WERI-Rb-1 (cell line): ENCODE results near the gene WDR3.

Experiments used
- DNase-seq: peaks from one replicate; pipeline ENCODE4 v3.0.0-alpha.2; 2020
- H3K27ac ChIP-seq: fragments of 250-450 bp; sonication (Bioruptor Pico); 2 replicates; pipeline ENCODE4 v1.5.1; 2020; ENCODE audit warnings: mild to moderate bottlenecking, moderate library complexity
- H3K27me3 ChIP-seq: fragments of 250-450 bp; sonication (Bioruptor Pico); 2 replicates; pipeline ENCODE4 v1.5.1; 2021; ENCODE audit warnings: mild to moderate bottlenecking, low read depth, moderate library complexity; ENCODE audit not compliant: insufficient read depth, severe bottlenecking
- H3K36me3 ChIP-seq: fragments of 250-450 bp; sonication (Bioruptor Pico); 2 replicates; pipeline ENCODE4 v1.5.1; 2020; ENCODE audit warnings: mild to moderate bottlenecking, moderate library complexity
- H3K4me3 ChIP-seq: 2 replicates; pipeline ENCODE4 v1.5.1; 2011; ENCODE audit warnings: low read depth, mild to moderate bottlenecking, control low read depth, low read length
- H3K9me3 ChIP-seq: fragments of 250-450 bp; sonication (Bioruptor Pico); 2 replicates; pipeline ENCODE4 v1.5.1; 2021; ENCODE audit warnings: mild to moderate bottlenecking, moderate library complexity; ENCODE audit not compliant: severe bottlenecking
- CTCF ChIP-seq: IDR thresholded peaks from 2 replicates; pipeline ENCODE4 v1.5.1; 2011; ENCODE audit warnings: low read depth, mild to moderate bottlenecking, control low read depth, inconsistent platforms, low read length

Gene WDR3

DNA sequence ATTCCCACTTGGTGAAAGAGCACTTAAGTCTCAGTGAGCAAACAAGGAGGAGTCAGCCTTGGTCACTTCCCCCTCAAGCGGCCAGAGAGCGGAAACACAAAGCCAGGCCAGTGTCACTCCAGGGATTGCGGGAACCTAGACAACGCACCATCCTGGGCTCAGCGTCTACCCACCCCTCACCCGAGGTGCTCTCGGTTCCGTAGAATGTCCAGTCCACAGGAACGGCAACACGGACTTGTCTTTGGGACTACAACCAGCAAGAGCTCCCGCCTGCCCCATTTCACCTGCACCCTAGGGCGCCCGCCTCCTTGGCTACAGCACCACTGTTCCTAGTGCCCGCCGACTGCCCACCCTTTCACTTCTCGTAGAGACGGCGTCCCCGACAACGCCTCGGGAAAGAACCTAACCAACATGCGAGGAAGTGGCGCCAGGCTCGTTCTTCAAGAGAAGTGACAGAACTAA is 627 bp upstream of the WDR3 start:
- H3K9me3 ChIP-seq: no peaks in the 10 kb centered on the region
- peak; percentile 50 for TF ChIP-seq CTCF
- H3K27ac ChIP-seq: peak overlapping the region; percentile 66
- H3K27me3 ChIP-seq: no peaks in the 10 kb centered on the region
- peak; percentile 72 for DNase-seq
- H3K4me3 ChIP-seq: peak overlapping the region; percentile 99
- peaks cover 4% of the 10 kb centered on the region for H3K36me3 ChIP-seq

DNA sequence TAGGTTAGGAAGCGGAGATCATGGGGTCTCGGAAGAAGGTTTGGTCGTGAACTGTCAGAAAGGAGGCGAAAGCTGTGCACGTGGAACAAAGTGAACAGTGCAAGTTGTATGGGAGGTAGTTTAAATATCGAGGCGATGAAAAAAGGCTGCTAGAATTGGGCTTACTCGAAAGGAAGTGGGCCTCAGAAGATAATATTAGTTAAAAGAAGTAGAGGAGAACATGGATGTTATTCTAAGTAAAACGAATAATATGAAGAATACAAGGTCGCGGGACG is 571 bp downstream of the WDR3 start:
- DNase-seq: no peak
- Histone ChIP-seq H3K36me3 (peaks cover 9% of the 10 kb centered on the region), H3K9me3 (no peaks in the 10 kb centered on the region), H3K4me3 (peak overlapping the region; percentile 99), H3K27me3 (no peaks in the 10 kb centered on the region), H3K27ac (peak overlapping the region; percentile 66)
- no peak for TF ChIP-seq CTCF

DNA sequence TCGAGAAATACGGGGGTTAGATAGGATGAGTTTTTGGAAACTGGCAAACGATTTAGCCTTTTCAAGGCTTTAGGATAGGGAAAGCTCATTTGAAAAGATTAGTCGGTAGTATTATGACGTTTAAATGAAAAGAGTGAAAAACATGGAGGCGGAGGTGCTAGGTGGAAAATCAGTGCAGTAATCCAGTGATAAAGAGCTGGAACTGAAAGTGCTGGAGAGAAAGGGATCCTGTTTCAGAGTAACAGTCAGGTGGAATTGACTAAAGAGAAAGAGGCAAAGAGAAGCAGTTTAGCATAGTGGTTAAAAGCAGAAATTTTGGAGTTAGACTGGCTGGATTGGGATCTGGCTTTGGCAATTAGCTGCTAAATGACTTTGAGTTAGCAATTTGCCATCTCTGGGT is 945 bp downstream of the WDR3 start:
- DNase-seq: no peak
- no peak for TF ChIP-seq CTCF
- Histone ChIP-seq H3K36me3 (peaks cover 9% of the 10 kb centered on the region), H3K9me3 (no peaks in the 10 kb centered on the region), H3K4me3 (peak overlapping the region; percentile 99), H3K27ac (no peak overlapping the region; the same call in 1 of the 2 replicates), H3K27me3 (no peaks in the 10 kb centered on the region)

- Histone ChIP-seq H3K27ac (no peak overlapping the region), H3K36me3 (peaks cover 21% of the 10 kb centered on the region), H3K9me3 (no peaks in the 10 kb centered on the region), H3K4me3 (no peak overlapping the region), H3K27me3 (no peaks in the 10 kb centered on the region)
- no peak for TF ChIP-seq CTCF
- DNase-seq: no peak
Observed at GRCh38 chr1:117932576-117932975, 3.0 kb downstream of the WDR3 start.

- H3K9me3 ChIP-seq: no peaks in the 10 kb centered on the region
- DNase-seq: no peak
- H3K27me3 ChIP-seq: no peaks in the 10 kb centered on the region
- peaks cover 26% of the 10 kb centered on the region for H3K36me3 ChIP-seq
- no peak for TF ChIP-seq CTCF
- H3K4me3 ChIP-seq: no peak overlapping the region
- H3K27ac ChIP-seq: no peak overlapping the region
Observed at GRCh38 chr1:117933769-117934168, 4.2 kb downstream of the WDR3 start.

GRCh38 chr1:117942293-117942692 is 12.8 kb downstream of the WDR3 start:
- H3K9me3 ChIP-seq: no peaks in the 10 kb centered on the region
- peaks cover 80% of the 10 kb centered on the region for H3K36me3 ChIP-seq
- no peak overlapping the region for H3K4me3 ChIP-seq
- H3K27me3 ChIP-seq: no peaks in the 10 kb centered on the region
- H3K27ac ChIP-seq: no peak overlapping the region
- TF ChIP-seq CTCF: no peak
- DNase-seq: no peak
